ENCODE measurements around the gene AKAP9.
"Not testable (repeated sequence)": the region's sequence is repeated elsewhere in the genome, so short reads cannot be mapped to it uniquely, and the experiment has no call there.

GRCh38 chr7:91956464-91956863, 15.8 kb downstream of the AKAP9 start:
- TF ChIP-seq, protein P1, sequence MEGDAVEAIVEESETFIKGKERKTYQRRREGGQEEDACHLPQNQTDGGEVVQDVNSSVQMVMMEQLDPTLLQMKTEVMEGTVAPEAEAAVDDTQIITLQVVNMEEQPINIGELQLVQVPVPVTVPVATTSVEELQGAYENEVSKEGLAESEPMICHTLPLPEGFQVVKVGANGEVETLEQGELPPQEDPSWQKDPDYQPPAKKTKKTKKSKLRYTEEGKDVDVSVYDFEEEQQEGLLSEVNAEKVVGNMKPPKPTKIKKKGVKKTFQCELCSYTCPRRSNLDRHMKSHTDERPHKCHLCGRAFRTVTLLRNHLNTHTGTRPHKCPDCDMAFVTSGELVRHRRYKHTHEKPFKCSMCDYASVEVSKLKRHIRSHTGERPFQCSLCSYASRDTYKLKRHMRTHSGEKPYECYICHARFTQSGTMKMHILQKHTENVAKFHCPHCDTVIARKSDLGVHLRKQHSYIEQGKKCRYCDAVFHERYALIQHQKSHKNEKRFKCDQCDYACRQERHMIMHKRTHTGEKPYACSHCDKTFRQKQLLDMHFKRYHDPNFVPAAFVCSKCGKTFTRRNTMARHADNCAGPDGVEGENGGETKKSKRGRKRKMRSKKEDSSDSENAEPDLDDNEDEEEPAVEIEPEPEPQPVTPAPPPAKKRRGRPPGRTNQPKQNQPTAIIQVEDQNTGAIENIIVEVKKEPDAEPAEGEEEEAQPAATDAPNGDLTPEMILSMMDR (IDR thresholded peaks at IDR 0.05; ENCODE audit: low read depth, low read length, missing input control) = not testable (repeated sequence)
- TF ChIP-seq JUND (IDR thresholded peaks at IDR 0.05); GABPA (IDR thresholded peaks at IDR 0.05 in 1 of 2, conservative IDR thresholded peaks at IDR 0.05 in 1 of 2); FOXA1 (IDR thresholded peaks at IDR 0.05); TAF1 (conservative IDR thresholded peaks at IDR 0.05); MAX (IDR thresholded peaks at IDR 0.05); HNF4A (conservative IDR thresholded peaks at IDR 0.05); EGR1 (IDR thresholded peaks at IDR 0.05; ENCODE audit: low read depth in 2 of 2); RXRA (IDR thresholded peaks at IDR 0.05); YY1 (IDR thresholded peaks at IDR 0.05); RAD21 (IDR thresholded peaks at IDR 0.05): not testable (repeated sequence)
- TF ChIP-seq, protein P2, sequence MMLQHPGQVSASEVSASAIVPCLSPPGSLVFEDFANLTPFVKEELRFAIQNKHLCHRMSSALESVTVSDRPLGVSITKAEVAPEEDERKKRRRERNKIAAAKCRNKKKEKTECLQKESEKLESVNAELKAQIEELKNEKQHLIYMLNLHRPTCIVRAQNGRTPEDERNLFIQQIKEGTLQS (IDR thresholded peaks at IDR 0.05) = not testable (repeated sequence)
